ENCODE results near the gene ARHGAP30.

ARHGAP30 gene

GRCh38 chr1:161047436-161048420 lies 22.0 kb downstream of the ARHGAP30 start:
- H3K18ac ChIP-seq (ENCODE audit: low read length) = no peak overlapping the region
- no CpG with 5 or more reads among the region's 18 CpGs for whole genome bisulfite sequencing, 2 donors (ENCODE audit: extremely low coverage in 2 of 2, insufficient read length in 2 of 2, insufficient replicate concordance in 1 of 2)
- H3K27me3 ChIP-seq (ENCODE audit: control insufficient read depth in 3 of 3, insufficient read depth in 3 of 3, low read depth in 1 of 3, low read length in 3 of 3) = no peaks in the 10 kb centered on the region

GRCh38 chr1:161046605-161047228 lies 23.0 kb downstream of the ARHGAP30 start:
- peaks cover 3 to 8% of the 10 kb centered on the region in 2 donors for H3K4me1 ChIP-seq (ENCODE audit: control insufficient read depth in 2 of 2, insufficient read depth in 1 of 2, low read depth in 1 of 2, low read length in 2 of 2)
- H2BK5ac ChIP-seq (ENCODE audit: low read length) = no peak overlapping the region
- H3K27ac ChIP-seq (replicated peaks; ENCODE audit: low read length) = no peak overlapping the region
- no peaks in the 10 kb centered on the region for H3K27me3 ChIP-seq (ENCODE audit: control insufficient read depth in 3 of 3, insufficient read depth in 3 of 3, low read depth in 1 of 3, low read length in 3 of 3)
- H2BK120ac ChIP-seq (ENCODE audit: low read depth, low read length) = no peak overlapping the region
- no peak overlapping the region for H4K8ac ChIP-seq (ENCODE audit: low read depth, low read length)
- DNase-seq (ENCODE audit: low spot score) = no peak
- H3K36me3 ChIP-seq (replicated peaks in 1 of 2; ENCODE audit: control insufficient read depth in 2 of 2, insufficient read depth in 2 of 2, low read length in 2 of 2) = peaks cover 14 to 17% of the 10 kb centered on the region in 2 donors
- H3K4me3 ChIP-seq (ENCODE audit: low read length in 2 of 2) = peak overlapping the region in 1 of 2 donors; percentile 71
- H3K23ac ChIP-seq (ENCODE audit: low read depth, low read length, poor library complexity) = no peak overlapping the region
- no peak overlapping the region for H2BK15ac ChIP-seq (ENCODE audit: low read length)
- H3K9ac ChIP-seq (ENCODE audit: low read depth, low read length, poor library complexity) = no peak overlapping the region
- H3K79me1 ChIP-seq (ENCODE audit: low read depth, low read length) = no peaks in the 10 kb centered on the region
- H3K4me2 ChIP-seq (ENCODE audit: insufficient read depth, low read length, poor library complexity, severe bottlenecking) = peak overlapping the region; percentile 39
- H4K91ac ChIP-seq (ENCODE audit: low read depth, low read length, poor library complexity) = no peak overlapping the region
- H2BK12ac ChIP-seq (ENCODE audit: low read length) = no peak overlapping the region
- no peak overlapping the region for H3K14ac ChIP-seq (ENCODE audit: low read length)
- H3K4ac ChIP-seq (ENCODE audit: low read length) = no peak overlapping the region
- WGBS, 2 donors (ENCODE audit: extremely low coverage in 2 of 2, insufficient read length in 2 of 2, insufficient replicate concordance in 1 of 2) = no CpG with 5 or more reads among the region's 2 CpGs
- peaks cover 14 to 32% of the 10 kb centered on the region in 2 donors for H3K9me3 ChIP-seq (replicated peaks in 1 of 2; ENCODE audit: control insufficient read depth in 2 of 2, insufficient read depth in 1 of 2, low read depth in 1 of 2, low read length in 2 of 2)
- no peak overlapping the region for H2AK5ac ChIP-seq (ENCODE audit: low read depth, low read length)
- peak overlapping the region; percentile 83 for H2AFZ ChIP-seq (ENCODE audit: low read length)
- no peak overlapping the region for H3K18ac ChIP-seq (ENCODE audit: low read length)

More at GRCh38 chr1:161047436-161048420, 22.0 kb downstream of the ARHGAP30 start:
- Histone ChIP-seq H3K9ac (ENCODE audit: low read depth, low read length, poor library complexity) (peak overlapping the region; percentile 26), H3K23ac (ENCODE audit: low read depth, low read length, poor library complexity) (peak overlapping the region; percentile 49), H3K14ac (ENCODE audit: low read length) (no peak overlapping the region), H4K91ac (ENCODE audit: low read depth, low read length, poor library complexity) (no peak overlapping the region), H4K8ac (ENCODE audit: low read depth, low read length) (no peak overlapping the region), H3K4me3 (ENCODE audit: low read length in 2 of 2) (no peak overlapping the region), H2BK15ac (ENCODE audit: low read length) (no peak overlapping the region), H3K4me1 (ENCODE audit: control insufficient read depth in 2 of 2, insufficient read depth in 1 of 2, low read depth in 1 of 2, low read length in 2 of 2) (peaks cover 3 to 8% of the 10 kb centered on the region in 2 donors), H2BK5ac (ENCODE audit: low read length) (no peak overlapping the region), H3K79me1 (ENCODE audit: low read depth, low read length) (no peaks in the 10 kb centered on the region), H3K36me3 (replicated peaks in 1 of 2; ENCODE audit: control insufficient read depth in 2 of 2, insufficient read depth in 2 of 2, low read length in 2 of 2) (peaks cover 4 to 7% of the 10 kb centered on the region in 2 donors), H3K4ac (ENCODE audit: low read length) (peak overlapping the region; percentile 20), H2AFZ (ENCODE audit: low read length) (no peak overlapping the region), H2BK120ac (ENCODE audit: low read depth, low read length) (no peak overlapping the region), H3K9me3 (replicated peaks in 1 of 2; ENCODE audit: control insufficient read depth in 2 of 2, insufficient read depth in 1 of 2, low read depth in 1 of 2, low read length in 2 of 2) (peaks cover 14 to 32% of the 10 kb centered on the region in 2 donors), H2BK12ac (ENCODE audit: low read length) (no peak overlapping the region), H2AK5ac (ENCODE audit: low read depth, low read length) (no peak overlapping the region), H3K4me2 (ENCODE audit: insufficient read depth, low read length, poor library complexity, severe bottlenecking) (no peak overlapping the region), H3K27ac (replicated peaks; ENCODE audit: low read length) (no peak overlapping the region)
- DNase-seq (ENCODE audit: low spot score) = no peak

- H3K9ac ChIP-seq (ENCODE audit: low read depth, low read length, poor library complexity) = peak within 1 kb of the TSS; percentile 75
- peak within 1 kb of the TSS; percentile 76 for H3K27ac ChIP-seq (replicated peaks; ENCODE audit: low read length)
- no peak within 1 kb of the TSS for H3K23ac ChIP-seq (ENCODE audit: low read depth, low read length, poor library complexity)
- H2BK120ac ChIP-seq (ENCODE audit: low read depth, low read length) = no peak within 1 kb of the TSS
- H3K79me1 ChIP-seq (ENCODE audit: low read depth, low read length) = no peaks in the 10 kb centered on the region
- H4K8ac ChIP-seq (ENCODE audit: low read depth, low read length) = no peak within 1 kb of the TSS
- WGBS, 2 donors (ENCODE audit: extremely low coverage in 2 of 2, insufficient read length in 2 of 2, insufficient replicate concordance in 1 of 2) = no CpG with 5 or more reads among the region's 29 CpGs
- no peak within 1 kb of the TSS for H2BK15ac ChIP-seq (ENCODE audit: low read length)
- no peak within 1 kb of the TSS for H4K91ac ChIP-seq (ENCODE audit: low read depth, low read length, poor library complexity)
- H3K4ac ChIP-seq (ENCODE audit: low read length) = peak within 1 kb of the TSS; percentile 19
- peak within 1 kb of the TSS; percentile 53 for H3K18ac ChIP-seq (ENCODE audit: low read length)
- H2BK12ac ChIP-seq (ENCODE audit: low read length) = no peak within 1 kb of the TSS
- peak within 1 kb of the TSS; percentile 88 for H3K4me2 ChIP-seq (ENCODE audit: insufficient read depth, low read length, poor library complexity, severe bottlenecking)
- H2AK5ac ChIP-seq (ENCODE audit: low read depth, low read length) = peak within 1 kb of the TSS; percentile 49
- H3K36me3 ChIP-seq (replicated peaks in 1 of 2; ENCODE audit: control insufficient read depth in 2 of 2, insufficient read depth in 2 of 2, low read length in 2 of 2) = peaks cover 18 to 25% of the 10 kb centered on the region in 2 donors
- H3K27me3 ChIP-seq (ENCODE audit: control insufficient read depth in 3 of 3, insufficient read depth in 3 of 3, low read depth in 1 of 3, low read length in 3 of 3) = no peaks in the 10 kb centered on the region
- peak within 1 kb of the TSS; percentile 71 to 91 for H3K4me3 ChIP-seq (ENCODE audit: low read length in 2 of 2)
- H2AFZ ChIP-seq (ENCODE audit: low read length) = peak within 1 kb of the TSS; percentile 83
- peaks cover 14 to 32% of the 10 kb centered on the region in 2 donors for H3K9me3 ChIP-seq (replicated peaks in 1 of 2; ENCODE audit: control insufficient read depth in 2 of 2, insufficient read depth in 1 of 2, low read depth in 1 of 2, low read length in 2 of 2)
- no peak within 1 kb of the TSS for H3K14ac ChIP-seq (ENCODE audit: low read length)
- H2BK5ac ChIP-seq (ENCODE audit: low read length) = no peak within 1 kb of the TSS
- H3K4me1 ChIP-seq (ENCODE audit: control insufficient read depth in 2 of 2, insufficient read depth in 1 of 2, low read depth in 1 of 2, low read length in 2 of 2) = peaks cover 3 to 8% of the 10 kb centered on the region in 2 donors
- peak; percentile 93 for DNase-seq (ENCODE audit: low spot score)
Measured at GRCh38 chr1:161045736-161046604, 23.7 kb downstream of the ARHGAP30 start, which contains the start of gene USF1. Gene USF1 (minus strand): TSS chr1:161045977. CDS start chr1:161043275, 2,702 bp downstream.
